Nephron (organoid): ENCODE results near the gene SLCO2A1.

Experiments used
- H3K27ac Mint-ChIP-seq, 3 experiments: 2 replicates each; pipeline ENCODE4 v1.8.0; 2020; ENCODE audit warnings: mixed read lengths in 3 of 3, mild to moderate bottlenecking in 2 of 3, moderate library complexity in 1 of 3
- H3K27me3 Mint-ChIP-seq: 2 replicates; pipeline ENCODE4 v1.8.0; 2021; ENCODE audit warnings: low read depth, mild to moderate bottlenecking, moderate library complexity, mixed read lengths
- H3K36me3 Mint-ChIP-seq: 2 replicates; pipeline ENCODE4 v1.8.0; 2020; ENCODE audit warnings: low read depth, mixed read lengths
- H3K4me1 Mint-ChIP-seq: 2 replicates; pipeline ENCODE4 v1.8.0; 2020; ENCODE audit warnings: mixed read lengths
- H3K4me3 Mint-ChIP-seq, 3 experiments: 2 replicates each; pipeline ENCODE4 v1.8.0; 2020; ENCODE audit warnings: mild to moderate bottlenecking in 3 of 3, mixed read lengths in 3 of 3, moderate library complexity in 2 of 3
- H3K9me3 Mint-ChIP-seq: 2 replicates; pipeline ENCODE4 v1.8.0; 2020; ENCODE audit warnings: mixed read lengths
- CTCF ChIP-seq, 3 experiments: fragments of 200-600 bp; sonication (generic); IDR thresholded peaks; one replicate each; pipeline ENCODE4 v1.5.0; 2021; ENCODE audit warnings: antibody characterized with exemption in 3 of 3; ENCODE audit not compliant: unreplicated experiment in 3 of 3

Gene SLCO2A1

DNA sequence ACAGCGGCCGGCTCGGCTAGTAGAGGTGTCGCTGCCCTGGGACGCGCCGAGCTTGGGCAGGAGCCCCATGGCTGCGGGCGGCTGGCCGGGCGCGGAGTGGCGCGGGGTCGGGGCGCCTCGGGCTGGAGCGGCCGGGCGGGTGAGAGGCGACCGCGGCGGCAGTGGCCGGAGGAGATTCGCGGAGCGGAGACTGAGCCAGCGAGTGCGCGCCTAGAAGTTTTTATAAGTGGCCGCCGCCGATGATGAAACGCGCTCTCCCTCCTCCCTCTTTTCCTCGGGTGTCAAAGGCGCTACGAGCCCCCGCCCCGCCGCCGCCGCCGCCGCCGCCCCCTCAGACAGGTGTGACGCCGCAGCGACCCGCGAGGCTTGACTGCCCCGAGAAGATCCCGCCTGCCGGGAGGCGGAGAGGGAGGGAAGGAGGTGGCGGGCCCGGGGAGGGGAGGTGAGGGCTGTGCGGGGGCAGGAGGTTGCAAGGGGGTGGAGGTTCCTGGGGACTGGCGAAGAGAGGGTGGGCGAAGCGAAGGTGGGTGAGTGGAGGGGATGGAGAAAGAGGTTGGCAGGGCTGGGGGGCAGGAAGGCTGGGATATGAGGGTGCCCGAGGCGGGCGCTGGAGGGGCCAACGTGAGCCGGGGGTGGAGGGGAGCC lies at the start of gene SLCO2A1:
Gene SLCO2A1, minus strand, starts transcription at position 192 of the 645 bp plus-strand sequence. Its CDS starts 123 bp downstream, at position 69.
- no peak for TF ChIP-seq CTCF (IDR thresholded peaks at IDR 0.05; ENCODE audit: unreplicated experiment in 3 of 3)

DNA sequence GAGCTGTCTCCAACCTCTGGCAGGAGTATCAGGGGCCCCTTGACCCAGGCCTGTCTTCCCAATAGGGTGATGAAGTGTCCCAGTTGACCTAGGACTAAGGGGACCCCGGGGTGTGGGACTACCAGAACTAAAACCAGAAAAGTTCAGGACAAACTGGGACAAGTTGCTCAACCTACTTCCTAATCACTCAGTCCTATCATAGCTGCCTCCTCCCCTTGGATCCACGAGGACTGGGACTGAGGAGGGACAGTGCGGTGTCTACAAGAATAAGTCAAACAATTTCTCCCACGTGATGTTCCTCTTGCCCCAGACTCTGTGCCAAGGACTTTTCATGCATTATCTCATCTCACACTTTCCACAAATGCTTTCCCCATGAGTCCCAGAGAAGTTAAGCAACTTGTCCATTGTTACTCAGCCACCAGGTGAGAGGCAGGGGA lies 49.4 kb upstream of the SLCO2A1 start:
- TF ChIP-seq CTCF (IDR thresholded peaks at IDR 0.05; ENCODE audit: unreplicated experiment in 3 of 3) = no peak
- Mint-ChIP-seq H3K27me3 (peaks cover 8% of the 10 kb centered on the region), H3K36me3 (peaks cover 4% of the 10 kb centered on the region), H3K4me3 (no peak overlapping the region), H3K4me1 (peaks cover 6% of the 10 kb centered on the region), H3K9me3 (peaks cover 16% of the 10 kb centered on the region), H3K27ac (no peak overlapping the region)

More for the DNA sequence above, at the start of gene SLCO2A1:
- no peaks in the 10 kb centered on the region for H3K36me3 Mint-ChIP-seq
- peaks cover 17% of the 10 kb centered on the region for H3K4me1 Mint-ChIP-seq
- H3K9me3 Mint-ChIP-seq = no peaks in the 10 kb centered on the region
- peak within 1 kb of the TSS; percentile 68 to 98 (median 91) for H3K27ac Mint-ChIP-seq
- H3K4me3 Mint-ChIP-seq = peak within 1 kb of the TSS; percentile 87 to 96 (median 93)
- H3K27me3 Mint-ChIP-seq = peaks cover 65% of the 10 kb centered on the region

DNA sequence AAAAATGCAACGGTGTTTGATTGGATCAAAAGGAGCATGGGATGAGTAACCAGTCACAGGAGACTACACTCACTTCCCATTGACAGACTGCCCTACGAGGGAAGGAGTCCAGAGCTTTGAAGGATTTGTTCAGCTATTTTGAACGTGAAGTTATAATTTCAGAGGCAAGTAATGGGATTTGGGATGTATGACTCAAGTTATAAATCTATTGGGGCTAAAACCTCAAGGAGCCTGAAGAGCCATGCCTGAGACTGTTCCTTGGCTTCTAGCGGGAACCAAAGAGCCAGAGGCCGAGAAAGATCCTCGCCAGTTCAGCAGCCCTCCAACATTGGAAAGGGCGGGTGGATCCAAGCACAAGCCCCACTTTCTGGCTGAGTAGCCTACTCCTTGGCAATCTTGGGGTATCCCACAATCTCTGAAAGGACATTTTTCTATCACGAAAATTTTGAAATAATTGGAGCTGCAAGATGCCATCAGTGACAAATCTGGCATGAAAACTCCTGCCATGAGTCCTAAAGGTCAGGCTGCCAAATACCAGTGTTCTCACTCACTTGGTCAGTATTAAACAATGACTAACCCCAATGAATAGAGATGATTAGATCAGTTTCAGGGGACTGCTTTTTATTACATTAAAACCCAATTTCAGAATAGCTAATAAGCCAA lies 48.6 kb upstream of the SLCO2A1 start:
- Mint-ChIP-seq H3K27me3 (peaks cover 8% of the 10 kb centered on the region), H3K4me3 (no peak overlapping the region), H3K4me1 (peaks cover 11% of the 10 kb centered on the region), H3K9me3 (peaks cover 16% of the 10 kb centered on the region), H3K27ac (no peak overlapping the region), H3K36me3 (peaks cover 4% of the 10 kb centered on the region)
- TF ChIP-seq CTCF (IDR thresholded peaks at IDR 0.05; ENCODE audit: unreplicated experiment in 3 of 3) = no peak

DNA sequence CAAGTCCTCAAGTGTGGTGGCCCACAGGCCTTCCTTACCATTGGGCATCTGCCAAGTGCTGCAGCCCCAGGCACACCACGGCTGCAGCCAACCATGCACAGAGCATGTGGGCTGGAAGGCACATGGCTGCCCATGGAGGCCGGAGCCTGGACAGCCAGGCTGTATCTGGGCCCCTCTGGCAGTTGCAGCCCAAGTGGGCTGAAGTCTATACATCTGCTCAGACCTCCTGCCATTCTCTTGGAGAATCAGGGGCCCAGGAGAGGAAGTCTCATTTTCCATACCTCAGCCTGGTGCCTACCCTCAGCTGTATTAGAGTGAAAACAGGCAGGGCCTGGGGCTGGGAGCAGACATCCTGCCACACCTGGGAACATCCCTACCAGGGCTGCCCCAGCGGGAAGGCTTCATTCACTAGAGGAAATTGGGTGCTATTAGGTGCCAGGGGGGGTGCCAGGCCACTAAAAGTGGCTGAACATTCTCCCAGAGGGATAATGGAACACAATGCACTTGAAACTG lies 48.0 kb upstream of the SLCO2A1 start:
- Mint-ChIP-seq H3K36me3 (peaks cover 4% of the 10 kb centered on the region), H3K27ac (no peak overlapping the region), H3K27me3 (peaks cover 8% of the 10 kb centered on the region), H3K9me3 (peaks cover 16% of the 10 kb centered on the region), H3K4me1 (peaks cover 11% of the 10 kb centered on the region), H3K4me3 (no peak overlapping the region)
- TF ChIP-seq CTCF (IDR thresholded peaks at IDR 0.05; ENCODE audit: unreplicated experiment in 3 of 3) = no peak

DNA sequence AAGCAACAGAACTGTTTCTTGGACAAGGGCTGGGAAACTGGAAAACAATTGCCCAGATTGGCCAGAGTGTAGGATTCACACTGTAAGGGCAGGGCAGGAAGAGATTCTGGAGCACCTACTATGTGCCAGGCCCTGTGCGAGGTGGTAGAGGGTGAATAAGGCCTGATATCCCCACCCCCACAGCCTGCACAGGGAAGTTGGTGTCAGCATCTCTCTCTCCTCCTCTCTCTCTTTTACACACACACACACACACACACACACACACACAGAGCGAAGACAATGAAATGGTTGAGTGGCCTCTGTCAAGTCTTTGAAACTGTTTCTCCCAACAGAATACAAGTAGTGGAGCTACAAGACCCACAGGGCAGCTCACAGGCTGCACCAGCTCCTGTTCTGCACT lies 47.1 kb upstream of the SLCO2A1 start:
- Mint-ChIP-seq H3K27me3 (peaks cover 8% of the 10 kb centered on the region), H3K4me1 (peaks cover 11% of the 10 kb centered on the region), H3K9me3 (peaks cover 16% of the 10 kb centered on the region), H3K36me3 (peaks cover 4% of the 10 kb centered on the region), H3K27ac (no peak overlapping the region), H3K4me3 (no peak overlapping the region)
- no peak for TF ChIP-seq CTCF (IDR thresholded peaks at IDR 0.05; ENCODE audit: unreplicated experiment in 3 of 3)
